ENCODE measurements around the gene CAPZA3. TPM values are rescaled to one million over a fixed set of nuclear protein-coding genes. Genes with fewer than 3 reads are reported as not detected.
"Not testable (repeated sequence)": the region's sequence is repeated elsewhere in the genome, so short reads cannot be mapped to it uniquely, and the experiment has no call there.

The CAPZA3 gene
- total RNA-seq, 2 experiments from 2014 or later = not detected

DNA sequence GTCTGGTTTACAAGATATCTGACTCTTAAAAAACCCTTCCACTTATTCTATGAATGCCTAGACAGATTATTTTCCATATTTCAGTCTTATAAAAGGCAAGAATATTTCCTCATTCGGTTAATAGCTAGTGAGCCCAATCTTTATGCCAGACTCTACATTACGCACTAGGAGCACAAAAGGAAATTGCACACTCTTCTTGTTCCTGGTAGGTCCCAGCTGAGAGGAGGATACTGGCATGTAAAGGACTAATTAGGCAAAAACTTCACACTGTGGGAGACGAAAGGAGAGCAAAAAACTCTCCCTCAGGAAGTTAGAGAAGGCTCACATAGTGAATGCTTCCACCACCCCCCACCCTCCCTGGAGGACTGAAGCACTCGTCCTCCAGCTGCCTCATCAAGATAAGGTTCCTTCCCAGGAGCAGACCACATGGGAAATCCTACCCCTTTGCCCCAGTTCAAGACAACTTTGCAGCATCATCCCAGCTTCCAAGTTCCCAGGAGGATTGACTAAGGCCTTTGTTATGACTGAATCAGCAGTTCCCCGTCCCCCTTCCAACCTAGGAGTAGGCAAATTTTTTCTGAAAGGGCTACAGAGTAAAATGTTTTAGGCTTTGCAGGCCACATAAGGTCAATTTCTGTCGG, 14.5 kb downstream of the CAPZA3 start:
- intact Hi-C loops (cut with micrococcal nuclease) = no loop called here
- no peaks in the 10 kb centered on the region for H3K4me1 Mint-ChIP-seq (ENCODE audit: low read depth)
- no peak overlapping the region for H3K4me3 Mint-ChIP-seq
- H3K27me3 Mint-ChIP-seq = no peaks in the 10 kb centered on the region
- DNase-seq (no peak), ATAC-seq (no peak)
- no peaks in the 10 kb centered on the region for H3K9me3 Mint-ChIP-seq
- H3K36me3 Mint-ChIP-seq (ENCODE audit: low read depth) = no peaks in the 10 kb centered on the region
- H3K27ac Mint-ChIP-seq = no peak overlapping the region
- ChIA-PET POLR2A (no interaction called here), CTCF (no interaction called here)
- no peak for TF ChIP-seq CTCF (IDR thresholded peaks at IDR 0.05)

DNA sequence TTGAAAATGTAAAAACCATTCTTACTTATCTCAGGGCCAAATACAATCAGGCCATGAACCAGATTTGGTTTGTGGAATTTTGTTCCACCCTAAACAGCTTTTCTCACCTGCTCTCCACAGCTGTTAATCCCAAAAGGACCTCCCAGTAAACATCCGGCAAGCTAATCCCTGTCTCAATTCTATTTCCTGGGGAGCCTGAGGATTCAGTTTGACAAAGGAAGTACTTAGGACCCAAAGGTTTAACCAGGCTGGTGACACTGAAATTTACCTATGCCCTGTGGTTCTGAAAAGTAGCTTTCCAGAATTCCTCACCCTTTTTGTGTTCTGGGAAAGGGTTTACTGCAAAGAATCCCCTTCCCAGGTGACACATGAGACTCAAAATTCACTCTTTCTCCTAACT, 15.0 kb downstream of the CAPZA3 start:
- H3K4me3 Mint-ChIP-seq = no peak overlapping the region
- TF ChIP-seq CTCF (IDR thresholded peaks at IDR 0.05) = no peak
- intact Hi-C loops (cut with micrococcal nuclease) = no loop called here
- no peak overlapping the region for H3K27ac Mint-ChIP-seq
- no peaks in the 10 kb centered on the region for H3K27me3 Mint-ChIP-seq
- H3K9me3 Mint-ChIP-seq = no peaks in the 10 kb centered on the region
- POLR2A ChIA-PET = no interaction called here
- CTCF ChIA-PET = no interaction called here
- H3K4me1 Mint-ChIP-seq (ENCODE audit: low read depth) = no peaks in the 10 kb centered on the region
- no peak for ATAC-seq
- no peak for DNase-seq
- no peaks in the 10 kb centered on the region for H3K36me3 Mint-ChIP-seq (ENCODE audit: low read depth)

GRCh38 chr12:18753481-18754123, 15.7 kb downstream of the CAPZA3 start:
- ChIA-PET POLR2A (no interaction called here), CTCF (no interaction called here)
- H3K27me3 Mint-ChIP-seq = no peaks in the 10 kb centered on the region
- ATAC-seq = no peak
- no peaks in the 10 kb centered on the region for H3K9me3 Mint-ChIP-seq
- no peaks in the 10 kb centered on the region for H3K4me1 Mint-ChIP-seq (ENCODE audit: low read depth)
- H3K36me3 Mint-ChIP-seq (ENCODE audit: low read depth) = no peaks in the 10 kb centered on the region
- intact Hi-C loops (cut with micrococcal nuclease) = no loop called here
- H3K27ac Mint-ChIP-seq = no peak overlapping the region
- TF ChIP-seq CTCF (IDR thresholded peaks at IDR 0.05) = no peak
- no peak for DNase-seq
- H3K4me3 Mint-ChIP-seq = no peak overlapping the region

GRCh38 chr12:18754124-18754707, 16.3 kb downstream of the CAPZA3 start:
- Mint-ChIP-seq H3K4me1 (ENCODE audit: low read depth) (no peaks in the 10 kb centered on the region), H3K36me3 (ENCODE audit: low read depth) (no peaks in the 10 kb centered on the region), H3K9me3 (no peaks in the 10 kb centered on the region), H3K4me3 (no peak overlapping the region), H3K27ac (no peak overlapping the region), H3K27me3 (no peaks in the 10 kb centered on the region)
- intact Hi-C loops (cut with micrococcal nuclease) = no loop called here
- DNase-seq (no peak), ATAC-seq (no peak)
- POLR2A ChIA-PET = no interaction called here
- CTCF ChIA-PET = no interaction called here
- no peak for TF ChIP-seq CTCF (IDR thresholded peaks at IDR 0.05)

DNA sequence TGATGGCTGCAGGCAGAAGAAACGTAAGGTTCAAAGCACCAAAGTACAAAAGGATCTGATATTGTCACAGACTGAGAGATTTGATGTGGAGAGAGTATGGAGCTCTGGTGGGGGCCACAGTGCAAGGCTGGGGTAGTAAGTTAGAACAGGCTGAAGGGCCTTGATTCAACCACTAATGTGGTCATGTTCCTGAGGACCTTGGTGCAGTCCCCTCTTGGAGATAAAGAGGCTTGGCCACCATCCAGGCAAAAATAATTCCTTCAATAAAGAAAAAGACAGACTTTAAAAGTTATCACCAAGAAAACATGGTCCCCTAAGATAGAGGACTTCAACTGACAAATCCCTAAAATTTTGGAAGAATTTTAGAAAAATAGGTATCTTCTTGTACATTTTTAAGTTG, 17.4 kb downstream of the CAPZA3 start:
- no peak for ATAC-seq
- Mint-ChIP-seq H3K4me1 (ENCODE audit: low read depth) (no peaks in the 10 kb centered on the region), H3K9me3 (no peaks in the 10 kb centered on the region), H3K27ac (no peak overlapping the region), H3K4me3 (no peak overlapping the region), H3K27me3 (no peaks in the 10 kb centered on the region), H3K36me3 (ENCODE audit: low read depth) (no peaks in the 10 kb centered on the region)
- CTCF ChIA-PET = no interaction called here
- no peak for DNase-seq
- POLR2A ChIA-PET = no interaction called here
- intact Hi-C loops (cut with micrococcal nuclease) = no loop called here
- no peak for TF ChIP-seq CTCF (IDR thresholded peaks at IDR 0.05)

- H3K4me3 Mint-ChIP-seq; POLR2A ChIA-PET; CTCF ChIA-PET; H3K36me3 Mint-ChIP-seq (ENCODE audit: low read depth); DNase-seq; intact Hi-C loops (cut with micrococcal nuclease); H3K27ac Mint-ChIP-seq; H3K27me3 Mint-ChIP-seq; H3K4me1 Mint-ChIP-seq (ENCODE audit: low read depth); ATAC-seq: not testable (repeated sequence)
- peaks cover 12% of the 10 kb centered on the region for H3K9me3 Mint-ChIP-seq
These were observed 28.6 kb downstream of the CAPZA3 start for GRCh38 chr12:18766479-18766878.
